GM23248 (cell line): ENCODE data around the gene PIAS1.

Source experiments
- EZH2 ChIP-seq: fragments of 200-600 bp; sonication (generic); IDR thresholded peaks from 2 replicates; pipeline ENCODE4 v1.6.1; 2018; ENCODE audit warnings: antibody characterized with exemption, mild to moderate bottlenecking; ENCODE audit not compliant: insufficient read depth, poor library complexity, severe bottlenecking
- EZH2phosphoT487 ChIP-seq: fragments of 200-600 bp; sonication (generic); IDR thresholded peaks from 2 replicates; pipeline ENCODE4 v1.6.1; 2018; ENCODE audit warnings: antibody characterized with exemption, moderate library complexity, mild to moderate bottlenecking, low read depth; ENCODE audit not compliant: insufficient read depth

GRCh38 chr15:68052431-68052830 lies 1.7 kb upstream of the PIAS1 start:
- TF ChIP-seq EZH2 (no peak), EZH2phosphoT487 (no peak)
